Activated T-helper 1 cell treated with anti-CD3 and anti-CD28 coated beads, Interleukin-12 subunit alpha, Interleukin-12 subunit beta, Interleukin-2, Interleukin-4 antibody, amounts not matched to agents 30 ng/mL and 10 ng/mL and 1 ng/mL, durations not matched to agents 14 hours and 24 hours and 36 hours (primary cell): Measurements from ENCODE around the gene MBTD1. TPM values are rescaled to one million over a fixed set of nuclear protein-coding genes. Genes with fewer than 3 reads are reported as not detected.
"Not testable (repeated sequence)": the region's sequence is repeated elsewhere in the genome, so short reads cannot be mapped to it uniquely, and the experiment has no call there.

Source experiments
- DNase-seq: peaks from one replicate; pipeline ENCODE4 v3.0.0; 2021; ENCODE audit warnings: low spot score
- H3K27ac Mint-ChIP-seq: one replicate; pipeline ENCODE4 v1.8.0; 2021; ENCODE audit warnings: mild to moderate bottlenecking, mixed read lengths
- H3K27me3 Mint-ChIP-seq: one replicate; pipeline ENCODE4 v1.8.0; 2022; ENCODE audit warnings: mild to moderate bottlenecking, moderate library complexity, mixed read lengths; ENCODE audit not compliant: insufficient read depth
- H3K36me3 Mint-ChIP-seq: one replicate; pipeline ENCODE4 v1.8.0; 2021; ENCODE audit warnings: low read depth, mixed read lengths
- H3K4me1 Mint-ChIP-seq: one replicate; pipeline ENCODE4 v1.8.0; 2021; ENCODE audit warnings: low read depth, mixed read lengths
- H3K4me3 Mint-ChIP-seq: one replicate; pipeline ENCODE4 v1.8.0; 2021; ENCODE audit warnings: mild to moderate bottlenecking, moderate library complexity, mixed read lengths
- H3K9me3 Mint-ChIP-seq: one replicate; pipeline ENCODE4 v1.8.0; 2021; ENCODE audit warnings: mixed read lengths
- intact Hi-C: fragments of 100-400 bp; cut with micrococcal nuclease; formaldehyde crosslinking; loops from one replicate; pipeline ENCODE4 v1.15.1; 2024
- total RNA-seq: library from RNA; stranded (reverse); gene quantifications from 2 replicates; pipeline ENCODE4 v1.2.3, GENCODE V29; 2022

The MBTD1 gene
- 12.0 and 14.2 TPM in 2 replicates for total RNA-seq

DNA sequence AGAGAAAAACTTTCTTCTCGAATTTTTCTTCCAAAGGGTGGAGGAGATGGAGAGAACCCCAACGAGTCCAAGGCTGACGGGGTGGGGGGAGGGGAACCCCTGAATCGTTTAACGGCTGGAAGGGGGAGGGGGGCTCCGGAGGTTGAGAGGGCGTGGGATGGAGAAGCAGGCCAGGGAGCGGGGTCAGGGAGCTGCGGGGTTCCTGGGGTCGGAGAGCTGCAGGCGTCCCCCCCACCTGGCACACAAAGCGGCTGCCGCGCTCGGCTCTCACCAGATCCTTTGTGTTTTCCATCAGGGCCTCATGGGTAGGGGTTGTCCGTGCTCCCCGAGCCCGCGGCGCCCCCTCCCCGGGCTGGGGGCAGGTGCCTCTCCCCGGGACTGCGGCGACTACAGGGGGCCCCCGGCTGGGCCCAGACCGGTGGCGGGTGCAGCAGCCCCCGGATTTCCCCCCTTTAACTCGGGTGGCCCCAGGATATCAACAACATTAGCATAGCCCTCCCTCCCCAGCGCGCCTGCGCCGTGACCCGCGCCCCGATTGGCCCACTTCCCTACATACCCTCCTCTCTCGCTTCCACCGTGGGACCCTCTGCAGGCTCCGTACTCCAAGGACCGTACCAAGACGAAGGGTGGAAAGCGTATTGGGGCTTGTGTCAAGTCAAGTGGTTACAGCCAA is at the start of gene MBTD1:
MBTD1 (minus strand) TSS at position 486 of the 673 bp plus-strand sequence. CDS start 34,888 bp downstream, outside the sequence.
- peaks cover 62% of the 10 kb centered on the region for H3K4me1 Mint-ChIP-seq
- H3K36me3 Mint-ChIP-seq, result peaks cover 26% of the 10 kb centered on the region
- peak within 1 kb of the TSS; percentile 97 for H3K27ac Mint-ChIP-seq
- peak; percentile 91 for DNase-seq
- H3K9me3 Mint-ChIP-seq, result no peaks in the 10 kb centered on the region
- H3K27me3 Mint-ChIP-seq, result no peaks in the 10 kb centered on the region
- intact Hi-C loops, result loop anchor here (1.0 to 5.0 kb wide), 6 partner anchors 92 to 1582 kb away; partner anchors contain the start of genes NME1, SPAG9 and SPOP
- peak within 1 kb of the TSS; percentile 88 for H3K4me3 Mint-ChIP-seq

DNA sequence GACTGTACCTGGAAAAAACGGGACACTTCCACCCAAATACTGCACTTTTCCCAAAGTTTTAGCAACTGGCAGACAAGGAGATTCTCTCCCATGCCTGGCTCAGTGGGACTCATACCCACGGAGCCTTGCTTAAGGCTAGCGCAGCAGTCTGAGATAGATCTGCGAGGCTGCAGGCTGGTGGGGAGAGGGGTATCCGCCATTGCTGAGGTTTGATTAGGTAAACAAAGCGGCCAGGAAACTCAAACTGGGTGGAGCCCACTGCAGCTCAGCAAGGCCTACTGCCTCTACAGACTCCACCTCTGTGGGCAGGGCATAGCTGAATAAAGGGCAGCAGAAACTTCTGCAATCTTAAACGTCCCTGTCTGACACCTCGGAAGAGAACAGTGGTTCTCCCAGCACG is 45.3 kb upstream of the MBTD1 start:
- intact Hi-C loops, result no loop called here
- no peaks in the 10 kb centered on the region for H3K36me3 Mint-ChIP-seq
- peaks cover 18% of the 10 kb centered on the region for H3K27me3 Mint-ChIP-seq
- no peak overlapping the region for H3K4me3 Mint-ChIP-seq
- H3K9me3 Mint-ChIP-seq, result peaks cover 5% of the 10 kb centered on the region
- H3K4me1 Mint-ChIP-seq, result no peaks in the 10 kb centered on the region
- H3K27ac Mint-ChIP-seq, result no peak overlapping the region
- DNase-seq, result no peak

DNA sequence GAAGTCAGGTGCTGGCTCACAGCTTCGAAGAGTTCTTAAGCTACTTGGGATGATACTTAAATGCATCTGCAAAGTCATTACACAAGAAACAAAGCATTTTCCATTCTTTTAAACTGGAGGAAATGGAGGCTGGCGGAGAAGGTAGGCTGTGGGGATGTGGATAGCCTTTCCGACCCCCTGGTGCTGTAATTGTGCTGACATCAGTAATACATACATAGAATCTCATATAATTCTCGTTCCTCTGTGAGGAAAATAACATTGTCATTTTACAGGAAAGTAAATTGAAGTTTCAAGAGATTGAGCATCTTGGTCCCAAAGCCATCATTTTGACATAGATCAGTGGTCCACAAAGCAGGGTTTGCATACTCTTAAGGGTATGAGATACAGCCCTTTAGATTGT is 40.0 kb upstream of the MBTD1 start:
- H3K27ac Mint-ChIP-seq, result no peak overlapping the region
- peaks cover 2% of the 10 kb centered on the region for H3K27me3 Mint-ChIP-seq
- DNase-seq, result no peak
- no peak overlapping the region for H3K4me3 Mint-ChIP-seq
- no peaks in the 10 kb centered on the region for H3K9me3 Mint-ChIP-seq
- peaks cover 7% of the 10 kb centered on the region for H3K36me3 Mint-ChIP-seq
- H3K4me1 Mint-ChIP-seq, result peaks cover 8% of the 10 kb centered on the region
- intact Hi-C loops, result loop anchor here (2.0 kb wide), 1 partner anchor 237 kb away; no protein-coding TSS in a partner anchor

DNA sequence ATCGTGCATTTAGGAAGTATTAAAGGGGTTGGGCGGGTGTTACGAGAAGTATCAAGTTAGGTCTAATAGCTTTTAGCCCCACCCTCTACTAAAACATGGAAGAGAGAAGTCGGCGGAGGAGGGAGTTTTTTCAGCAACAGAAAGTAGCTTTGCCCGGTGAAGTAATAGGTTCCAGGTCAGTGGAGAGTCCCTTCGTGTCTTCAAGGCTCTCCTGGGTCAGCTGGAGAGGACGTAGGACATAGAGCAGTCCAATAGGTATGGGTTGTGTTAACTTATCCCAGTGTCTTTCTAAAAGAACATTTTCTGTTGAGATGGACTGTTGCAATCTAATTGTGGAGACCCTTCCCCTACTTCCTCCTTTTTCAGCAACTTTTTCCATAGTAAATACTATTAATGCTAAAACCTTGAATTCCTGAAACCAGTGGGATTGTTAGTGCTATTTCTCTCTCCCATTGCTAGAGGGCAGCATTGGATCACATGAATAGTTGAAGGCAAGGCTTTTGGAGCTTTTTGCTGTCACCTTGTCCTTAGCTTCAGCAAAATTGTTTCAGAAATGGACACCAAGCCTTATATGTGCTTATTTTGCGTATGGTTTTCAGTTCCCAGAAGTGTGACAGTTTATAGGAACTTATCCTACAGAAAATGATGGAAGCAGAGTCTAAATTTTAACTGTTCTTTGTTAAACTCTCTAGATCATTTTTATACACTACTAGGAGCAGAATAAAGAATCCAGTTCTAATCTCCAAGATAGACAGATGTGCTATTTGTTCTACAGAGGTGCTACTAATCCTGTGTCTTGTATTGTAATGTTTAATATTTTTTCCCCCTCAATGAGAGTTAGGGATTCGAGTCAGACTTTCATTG is 38.9 kb upstream of the MBTD1 start:
- no peak overlapping the region for H3K27ac Mint-ChIP-seq
- peaks cover 8% of the 10 kb centered on the region for H3K4me1 Mint-ChIP-seq
- H3K36me3 Mint-ChIP-seq, result peaks cover 13% of the 10 kb centered on the region
- DNase-seq, result no peak
- no peaks in the 10 kb centered on the region for H3K9me3 Mint-ChIP-seq
- intact Hi-C loops, result loop anchor here (2.0 kb wide), 1 partner anchor 238 kb away; no protein-coding TSS in a partner anchor
- peaks cover 2% of the 10 kb centered on the region for H3K27me3 Mint-ChIP-seq
- H3K4me3 Mint-ChIP-seq, result no peak overlapping the region

DNA sequence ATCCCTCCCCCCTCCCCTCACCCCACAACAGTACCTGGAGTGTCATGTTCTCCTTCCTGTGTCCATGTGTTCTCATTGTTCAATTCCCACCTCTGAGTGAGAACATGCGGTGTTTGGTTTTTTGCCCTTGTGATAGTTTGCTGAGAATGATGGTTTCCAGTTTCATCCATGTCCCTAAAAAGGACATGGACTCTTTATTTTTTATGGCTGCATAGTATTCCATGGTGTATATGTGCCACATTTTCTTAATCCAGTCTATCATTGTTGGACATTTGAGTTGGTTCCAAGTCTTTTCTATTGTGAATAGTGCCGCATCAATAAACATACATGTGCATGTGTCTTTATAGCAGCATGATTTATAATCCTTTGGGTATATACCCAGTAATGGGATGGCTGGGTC is 34.5 kb upstream of the MBTD1 start:
- H3K27me3 Mint-ChIP-seq, H3K9me3 Mint-ChIP-seq, H3K27ac Mint-ChIP-seq, H3K4me3 Mint-ChIP-seq, intact Hi-C loops, H3K4me1 Mint-ChIP-seq, DNase-seq: not testable (repeated sequence)
- H3K36me3 Mint-ChIP-seq, result peaks cover 32% of the 10 kb centered on the region

DNA sequence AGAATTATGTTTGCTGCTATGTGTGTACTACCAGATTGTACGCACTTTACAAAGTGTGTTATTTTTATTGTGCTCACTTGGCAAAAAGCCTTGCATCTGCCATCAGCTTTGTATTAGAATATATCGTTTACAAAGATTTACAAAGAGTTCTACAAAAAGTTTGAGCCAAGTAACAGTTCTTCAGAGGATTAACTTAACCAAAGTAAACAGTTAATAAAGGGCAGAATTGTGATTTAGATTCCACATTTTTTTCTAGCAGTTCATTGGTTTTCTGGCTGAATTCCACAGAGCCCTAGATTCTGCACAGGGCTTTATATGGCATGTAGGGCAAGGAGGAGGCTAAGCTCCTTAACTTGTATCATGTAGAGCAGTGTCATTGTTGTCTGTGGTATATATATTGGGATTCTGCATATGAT is 29.9 kb upstream of the MBTD1 start:
- Mint-ChIP-seq H3K36me3 (peaks cover 50% of the 10 kb centered on the region), H3K27me3 (no peaks in the 10 kb centered on the region), H3K27ac (no peak overlapping the region), H3K4me1 (no peaks in the 10 kb centered on the region), H3K4me3 (no peak overlapping the region), H3K9me3 (no peaks in the 10 kb centered on the region)
- intact Hi-C loops, result no loop called here
- no peak for DNase-seq

DNA sequence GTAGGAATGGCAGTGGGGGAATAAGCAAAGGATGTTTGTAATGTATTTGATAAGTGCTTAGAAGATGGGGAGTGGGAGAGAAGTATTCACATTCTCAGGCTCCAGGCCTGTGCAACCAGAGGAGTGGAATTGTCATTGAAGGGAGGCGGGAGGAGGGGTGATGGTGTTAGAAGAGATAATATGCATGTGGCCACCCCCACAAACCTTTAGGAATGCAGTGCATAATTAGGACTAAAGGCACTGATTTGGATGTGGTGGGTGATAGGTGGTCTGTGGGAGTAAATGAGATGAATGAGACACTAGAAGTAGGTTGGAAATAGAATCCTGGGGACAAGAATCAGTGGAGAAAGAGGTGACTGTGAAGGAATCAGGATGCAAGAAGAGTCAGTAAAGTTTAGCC is 27.6 kb upstream of the MBTD1 start:
- Mint-ChIP-seq H3K36me3 (peaks cover 46% of the 10 kb centered on the region), H3K27ac (no peak overlapping the region), H3K4me1 (no peaks in the 10 kb centered on the region), H3K4me3 (no peak overlapping the region), H3K9me3 (no peaks in the 10 kb centered on the region), H3K27me3 (no peaks in the 10 kb centered on the region)
- intact Hi-C loops, result no loop called here
- DNase-seq, result no peak

DNA sequence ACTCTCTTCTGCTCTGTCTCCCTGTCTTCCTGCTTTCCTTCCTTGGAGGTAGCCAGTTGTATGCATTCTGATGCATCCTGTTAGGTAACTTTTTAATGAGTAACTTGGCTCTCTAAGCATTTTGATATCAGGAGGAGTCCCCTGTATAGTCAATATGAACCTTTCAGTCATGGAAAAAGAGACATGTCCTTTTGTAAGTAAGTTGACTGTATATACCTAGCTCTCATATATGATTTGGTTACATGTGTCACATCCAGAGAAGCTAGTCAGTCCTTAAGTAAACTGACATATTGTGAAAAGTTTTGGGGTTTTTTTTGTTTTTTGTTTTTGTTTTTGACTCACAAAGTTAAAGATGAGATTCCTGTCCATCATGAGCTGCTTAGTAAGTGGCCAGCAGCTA is 19.3 kb upstream of the MBTD1 start:
- H3K9me3 Mint-ChIP-seq, result no peaks in the 10 kb centered on the region
- H3K4me3 Mint-ChIP-seq, result no peak overlapping the region
- intact Hi-C loops, result no loop called here
- no peak for DNase-seq
- no peaks in the 10 kb centered on the region for H3K27me3 Mint-ChIP-seq
- peak overlapping the region; percentile 66 for H3K27ac Mint-ChIP-seq
- peaks cover 4% of the 10 kb centered on the region for H3K4me1 Mint-ChIP-seq
- H3K36me3 Mint-ChIP-seq, result peaks cover 56% of the 10 kb centered on the region

DNA sequence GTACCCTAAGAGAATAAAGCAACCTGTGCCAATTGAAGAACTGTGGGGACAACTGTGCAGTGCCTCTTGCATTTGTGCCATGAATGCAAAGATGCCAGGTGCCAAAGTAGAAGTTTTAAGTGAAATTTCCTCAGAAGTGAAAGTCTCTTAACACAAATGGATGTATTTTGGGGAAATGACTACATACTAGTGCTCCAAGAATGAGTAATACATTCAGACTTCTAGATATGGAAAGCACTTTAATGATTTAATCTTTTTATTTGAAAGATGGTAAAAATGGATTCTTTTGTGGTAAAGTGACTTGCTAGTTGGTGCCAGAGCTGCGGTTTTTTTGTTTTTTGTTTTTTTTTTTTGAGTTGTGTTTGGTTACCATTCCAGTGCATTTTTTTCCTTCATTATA is 15.5 kb upstream of the MBTD1 start:
- intact Hi-C loops, result no loop called here
- Mint-ChIP-seq H3K9me3 (no peaks in the 10 kb centered on the region), H3K36me3 (peaks cover 54% of the 10 kb centered on the region), H3K27me3 (no peaks in the 10 kb centered on the region), H3K4me1 (peaks cover 13% of the 10 kb centered on the region), H3K4me3 (no peak overlapping the region), H3K27ac (no peak overlapping the region)
- DNase-seq, result no peak

DNA sequence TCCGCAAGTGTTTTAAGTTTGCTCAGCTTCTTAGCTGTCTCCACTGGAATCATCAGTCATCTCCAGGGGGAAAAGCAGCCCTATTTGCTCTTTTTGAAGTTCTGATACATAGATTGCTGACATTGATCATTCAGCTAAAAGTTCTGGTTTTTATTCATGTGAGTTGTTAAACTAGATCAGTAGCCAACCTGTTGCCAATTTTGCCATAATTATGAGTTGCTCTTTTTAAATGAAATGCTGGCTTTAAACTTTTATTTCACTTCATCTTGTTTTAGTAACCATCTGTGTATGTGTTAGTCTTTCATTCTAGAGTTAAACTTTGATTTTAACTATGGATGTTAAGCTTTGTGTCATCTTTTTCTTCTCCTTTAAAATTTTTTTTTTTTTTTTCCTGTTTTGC is 13.0 kb upstream of the MBTD1 start:
- Mint-ChIP-seq H3K4me1 (peaks cover 13% of the 10 kb centered on the region), H3K36me3 (peaks cover 48% of the 10 kb centered on the region), H3K4me3 (no peak overlapping the region), H3K27ac (no peak overlapping the region), H3K27me3 (no peaks in the 10 kb centered on the region), H3K9me3 (no peaks in the 10 kb centered on the region)
- intact Hi-C loops, result no loop called here
- DNase-seq, result no peak

DNA sequence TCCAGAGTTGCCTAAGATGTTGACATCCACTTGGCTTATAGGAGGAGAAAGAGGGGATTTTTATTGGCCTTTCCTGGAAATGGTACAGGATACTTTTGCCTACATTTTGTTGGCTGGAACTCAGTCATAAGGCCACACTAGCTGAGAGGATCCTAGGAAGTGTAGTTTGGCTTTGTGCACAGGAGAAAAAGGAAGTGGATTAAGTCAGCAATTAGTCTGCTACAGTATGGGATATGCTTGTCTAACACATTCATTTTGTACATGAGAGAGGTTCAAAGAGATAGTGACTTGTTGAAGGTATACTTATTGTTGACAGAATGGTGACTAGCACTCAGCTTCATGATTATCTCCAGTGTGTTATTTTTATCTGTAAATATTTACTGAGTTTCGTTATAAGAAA is 10.8 kb upstream of the MBTD1 start:
- peaks cover 27% of the 10 kb centered on the region for H3K4me1 Mint-ChIP-seq
- no peak for DNase-seq
- no peak overlapping the region for H3K4me3 Mint-ChIP-seq
- peaks cover 45% of the 10 kb centered on the region for H3K36me3 Mint-ChIP-seq
- intact Hi-C loops, result no loop called here
- H3K27ac Mint-ChIP-seq, result no peak overlapping the region
- no peaks in the 10 kb centered on the region for H3K27me3 Mint-ChIP-seq
- H3K9me3 Mint-ChIP-seq, result no peaks in the 10 kb centered on the region

DNA sequence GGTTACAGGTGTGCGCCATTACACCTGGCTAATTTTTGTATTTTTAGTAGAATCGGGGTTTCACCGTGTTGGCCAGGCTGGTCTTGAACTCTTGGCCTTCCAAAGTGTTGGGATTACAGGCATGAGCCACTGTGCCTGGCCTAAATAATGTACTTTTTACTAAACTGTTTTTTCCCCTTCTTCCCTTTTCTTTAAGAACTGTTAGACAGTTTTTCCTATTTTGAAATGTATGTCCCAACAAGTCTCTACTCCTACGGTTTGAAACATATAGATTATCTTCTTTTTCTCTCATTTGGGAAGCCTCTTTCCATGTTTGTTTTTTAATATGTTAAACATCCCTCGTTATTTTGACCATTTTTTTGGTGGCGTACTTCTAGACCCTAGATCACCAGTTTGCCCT is 10.1 kb upstream of the MBTD1 start:
- Mint-ChIP-seq H3K27me3 (no peaks in the 10 kb centered on the region), H3K27ac (peak overlapping the region; percentile 6)

DNA sequence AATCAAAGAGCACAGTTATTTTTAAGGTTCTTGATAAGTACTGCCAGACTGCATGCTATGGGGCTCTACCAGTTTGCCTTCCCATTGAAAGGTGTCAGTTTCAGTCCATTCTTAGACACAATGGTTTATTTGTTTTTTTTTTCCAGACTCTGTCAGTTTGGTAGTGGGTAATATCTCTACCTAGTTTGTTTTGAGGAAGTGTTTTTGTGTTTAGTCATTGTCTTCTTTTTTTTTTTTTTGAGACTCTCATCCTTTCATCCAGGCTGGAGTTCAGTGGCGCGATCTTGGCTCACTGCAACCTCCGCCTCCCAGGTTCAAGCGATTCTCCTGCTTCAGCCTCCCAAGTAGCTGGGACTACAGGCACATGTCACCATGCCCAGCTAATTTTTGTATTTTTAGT is 4.6 kb upstream of the MBTD1 start:
- DNase-seq, H3K4me3 Mint-ChIP-seq, H3K9me3 Mint-ChIP-seq, H3K27me3 Mint-ChIP-seq: not testable (repeated sequence)
- Mint-ChIP-seq H3K36me3 (peaks cover 44% of the 10 kb centered on the region), H3K4me1 (peaks cover 41% of the 10 kb centered on the region), H3K27ac (peak overlapping the region; percentile 52)
- intact Hi-C loops, result loop anchor here (5.0 kb wide), 2 partner anchors 262 to 1587 kb away; partner anchors contain the start of gene SPOP

More for the DNA sequence above, 10.1 kb upstream of the MBTD1 start:
- H3K9me3 Mint-ChIP-seq, result no peaks in the 10 kb centered on the region
- H3K4me1 Mint-ChIP-seq, result peaks cover 28% of the 10 kb centered on the region
- DNase-seq, result no peak
- peaks cover 45% of the 10 kb centered on the region for H3K36me3 Mint-ChIP-seq
- intact Hi-C loops, result no loop called here
- H3K4me3 Mint-ChIP-seq, result no peak overlapping the region
